Measurements from ENCODE around the gene SSTR4. TPM values are rescaled to one million over a fixed set of nuclear protein-coding genes. Genes with fewer than 3 reads are reported as not detected.

Gene SSTR4
- total and polyA plus RNA-seq, 2 donors (not counting 3 experiments of a cell fraction or from before 2014, with no cell fraction given), result not detected

- TF ChIP-seq JUN (IDR thresholded peaks at IDR 0.05; ENCODE audit: borderline replicate concordance, insufficient read depth, insufficient read length, low read depth) (no peak), GATA2 (IDR thresholded peaks at IDR 0.05; ENCODE audit: insufficient read depth, insufficient read length, low read depth, low read length) (no peak), FOS (IDR thresholded peaks at IDR 0.05; ENCODE audit: borderline replicate concordance, insufficient read depth, low read length) (no peak), EZH2 (IDR thresholded peaks at IDR 0.05; ENCODE audit: borderline replicate concordance, low read depth, low read length, severe bottlenecking) (no peak)
- dilution Hi-C loops (cut with MboI; ENCODE audit: extremely low pct_ligation_motif_present, low sequenced_read_pairs), result no loop called here
- DNase-seq (ENCODE audit: low read depth, low spot score), result no peak
- ChIA-PET CTCF (interaction anchor here (0.8 to 1.3 kb wide), 3 partner anchors 164 to 358 kb away, joined by 3 read pairs; no protein-coding TSS in a partner anchor), POLR2A (no interaction called here)
- Histone ChIP-seq H3K27me3 (ENCODE audit: control insufficient read depth in 2 of 2, insufficient read depth in 2 of 2, low read length in 2 of 2) (peaks cover 9 to 21% of the 10 kb centered on the region in 2 experiments), H3K79me2 (ENCODE audit: control insufficient read depth, insufficient read depth, low read length) (no peaks in the 10 kb centered on the region), H3K4me3 (replicated peaks in 1 of 3; ENCODE audit: insufficient read depth in 1 of 3, low read depth in 1 of 3, low read length in 3 of 3) (no peak overlapping the region), H3K9me1 (replicated peaks; ENCODE audit: control insufficient read depth, extremely low read depth, insufficient read depth, low read length) (no peaks in the 10 kb centered on the region), H3K9me3 (replicated peaks; ENCODE audit: control insufficient read depth, insufficient read depth, low read length) (no peaks in the 10 kb centered on the region), H3K9ac (replicated peaks; ENCODE audit: extremely low read depth, insufficient read depth, low read length) (no peak overlapping the region), H2AFZ (ENCODE audit: low read depth, low read length) (no peak overlapping the region), H4K20me1 (replicated peaks; ENCODE audit: control insufficient read depth, extremely low read depth, insufficient read depth, low read length) (no peaks in the 10 kb centered on the region), H3K27ac (ENCODE audit: insufficient read depth, low read depth, low read length) (no peak overlapping the region), H3K36me3 (ENCODE audit: control insufficient read depth in 2 of 2, extremely low read depth in 1 of 2, insufficient read depth in 2 of 2, low read length in 2 of 2) (no peaks in the 10 kb centered on the region), H3K4me2 (ENCODE audit: insufficient read depth, low read length) (no peak overlapping the region), H3K4me1 (ENCODE audit: control insufficient read depth, extremely low read depth, insufficient read depth, low read length) (no peaks in the 10 kb centered on the region)
- no TSS peak for BruUV-seq (replicated peaks)
- intact Hi-C loops (cut with micrococcal nuclease), result no loop called here
- no peak for FAIRE-seq
Observed at GRCh38 chr20:23037017-23037481, 1.9 kb downstream of the SSTR4 start.

- peaks cover 17 to 24% of the 10 kb centered on the region in 2 experiments for H3K27me3 ChIP-seq (ENCODE audit: control insufficient read depth in 2 of 2, insufficient read depth in 2 of 2, low read length in 2 of 2)
- H3K4me1 ChIP-seq (ENCODE audit: control insufficient read depth, extremely low read depth, insufficient read depth, low read length), result no peaks in the 10 kb centered on the region
- no peak overlapping the region for H3K4me3 ChIP-seq (replicated peaks in 1 of 3; ENCODE audit: insufficient read depth in 1 of 3, low read depth in 1 of 3, low read length in 3 of 3)
- ChIA-PET POLR2A (no interaction called here), CTCF (interaction anchor here (1.7 kb wide), 1 partner anchor 12 kb away, joined by 4 read pairs; no protein-coding TSS in a partner anchor)
- no peak for TF ChIP-seq FOS (IDR thresholded peaks at IDR 0.05; ENCODE audit: borderline replicate concordance, insufficient read depth, low read length)
- no peak for TF ChIP-seq POLR2A (IDR thresholded peaks at IDR 0.05; ENCODE audit: low read depth, low read length)
- no peak for TF ChIP-seq EZH2 (IDR thresholded peaks at IDR 0.05; ENCODE audit: borderline replicate concordance, low read depth, low read length, severe bottlenecking)
- TF ChIP-seq POLR2AphosphoS5 (IDR thresholded peaks at IDR 0.05; ENCODE audit: insufficient read depth, low read depth, low read length), result no peak
- TF ChIP-seq, protein P1, sequence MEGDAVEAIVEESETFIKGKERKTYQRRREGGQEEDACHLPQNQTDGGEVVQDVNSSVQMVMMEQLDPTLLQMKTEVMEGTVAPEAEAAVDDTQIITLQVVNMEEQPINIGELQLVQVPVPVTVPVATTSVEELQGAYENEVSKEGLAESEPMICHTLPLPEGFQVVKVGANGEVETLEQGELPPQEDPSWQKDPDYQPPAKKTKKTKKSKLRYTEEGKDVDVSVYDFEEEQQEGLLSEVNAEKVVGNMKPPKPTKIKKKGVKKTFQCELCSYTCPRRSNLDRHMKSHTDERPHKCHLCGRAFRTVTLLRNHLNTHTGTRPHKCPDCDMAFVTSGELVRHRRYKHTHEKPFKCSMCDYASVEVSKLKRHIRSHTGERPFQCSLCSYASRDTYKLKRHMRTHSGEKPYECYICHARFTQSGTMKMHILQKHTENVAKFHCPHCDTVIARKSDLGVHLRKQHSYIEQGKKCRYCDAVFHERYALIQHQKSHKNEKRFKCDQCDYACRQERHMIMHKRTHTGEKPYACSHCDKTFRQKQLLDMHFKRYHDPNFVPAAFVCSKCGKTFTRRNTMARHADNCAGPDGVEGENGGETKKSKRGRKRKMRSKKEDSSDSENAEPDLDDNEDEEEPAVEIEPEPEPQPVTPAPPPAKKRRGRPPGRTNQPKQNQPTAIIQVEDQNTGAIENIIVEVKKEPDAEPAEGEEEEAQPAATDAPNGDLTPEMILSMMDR (IDR thresholded peaks at IDR 0.05; ENCODE audit: extremely low read depth in 1 of 2, insufficient read depth in 1 of 2, low read depth in 1 of 2, low read length in 2 of 2), result no peak
- no peak for TF ChIP-seq MYC (IDR thresholded peaks at IDR 0.05; ENCODE audit: low read depth, low read length)
- TF ChIP-seq, protein P2, sequence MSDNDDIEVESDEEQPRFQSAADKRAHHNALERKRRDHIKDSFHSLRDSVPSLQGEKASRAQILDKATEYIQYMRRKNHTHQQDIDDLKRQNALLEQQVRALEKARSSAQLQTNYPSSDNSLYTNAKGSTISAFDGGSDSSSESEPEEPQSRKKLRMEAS (IDR thresholded peaks at IDR 0.05; ENCODE audit: insufficient read depth, insufficient read length), result no peak
- no peak for TF ChIP-seq GATA2 (IDR thresholded peaks at IDR 0.05; ENCODE audit: insufficient read depth, insufficient read length, low read depth, low read length)
- TF ChIP-seq JUN (IDR thresholded peaks at IDR 0.05; ENCODE audit: borderline replicate concordance, insufficient read depth, insufficient read length, low read depth), result no peak
- no peaks in the 10 kb centered on the region for H3K36me3 ChIP-seq (ENCODE audit: control insufficient read depth in 2 of 2, extremely low read depth in 1 of 2, insufficient read depth in 2 of 2, low read length in 2 of 2)
- DNase-seq (ENCODE audit: low read depth, low spot score) (no peak), FAIRE-seq (no peak)
- no peak overlapping the region for H3K4me2 ChIP-seq (ENCODE audit: insufficient read depth, low read length)
- intact Hi-C loops (cut with micrococcal nuclease), result no loop called here
- BruUV-seq (replicated peaks), result no TSS peak
- H4K20me1 ChIP-seq (replicated peaks; ENCODE audit: control insufficient read depth, extremely low read depth, insufficient read depth, low read length), result no peaks in the 10 kb centered on the region
- H3K79me2 ChIP-seq (ENCODE audit: control insufficient read depth, insufficient read depth, low read length), result no peaks in the 10 kb centered on the region
- H3K9me1 ChIP-seq (replicated peaks; ENCODE audit: control insufficient read depth, extremely low read depth, insufficient read depth, low read length), result no peaks in the 10 kb centered on the region
- H3K27ac ChIP-seq (ENCODE audit: insufficient read depth, low read depth, low read length), result no peak overlapping the region
- no peaks in the 10 kb centered on the region for H3K9me3 ChIP-seq (replicated peaks; ENCODE audit: control insufficient read depth, insufficient read depth, low read length)
- dilution Hi-C loops (cut with MboI; ENCODE audit: extremely low pct_ligation_motif_present, low sequenced_read_pairs), result no loop called here
- no peak overlapping the region for H3K9ac ChIP-seq (replicated peaks; ENCODE audit: extremely low read depth, insufficient read depth, low read length)
- H2AFZ ChIP-seq (ENCODE audit: low read depth, low read length), result no peak overlapping the region
Observed at GRCh38 chr20:23039136-23039875, 4.2 kb downstream of the SSTR4 start.
